Pons (tissue), 1 donor: ENCODE measurements around the gene ENTREP3.
A peak's percentile ranks its signal among the peaks of the same experiment; 100 is the strongest.

Source experiments
- DNase-seq: peaks from one replicate; pipeline ENCODE4 v3.0.0-alpha.2; 2016; ENCODE audit warnings: low spot score

Gene ENTREP3

DNA sequence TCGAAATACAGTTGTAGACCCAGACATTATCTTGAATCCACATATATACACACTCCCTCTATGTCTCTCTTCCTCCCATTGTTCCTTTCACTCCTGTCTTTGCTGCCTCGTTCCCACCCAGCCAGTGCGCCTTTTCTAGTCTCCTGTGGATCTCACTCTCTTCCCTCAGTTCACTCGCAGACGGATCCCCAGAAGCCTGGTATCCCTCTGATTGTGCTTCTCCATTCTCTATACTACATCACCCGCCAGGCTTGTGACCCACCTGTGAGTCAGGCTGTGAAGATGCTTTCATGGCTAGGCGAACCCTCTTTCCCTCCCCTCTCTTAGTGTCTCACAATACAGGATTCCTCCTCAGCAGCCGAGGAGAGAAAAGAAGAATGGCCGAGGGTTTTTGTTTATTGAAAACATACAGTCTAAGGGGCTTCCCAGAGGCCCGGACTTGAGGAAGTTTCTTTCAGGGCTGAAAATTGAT lies 23.4 kb upstream of the ENTREP3 start:
- no peak for DNase-seq

DNA sequence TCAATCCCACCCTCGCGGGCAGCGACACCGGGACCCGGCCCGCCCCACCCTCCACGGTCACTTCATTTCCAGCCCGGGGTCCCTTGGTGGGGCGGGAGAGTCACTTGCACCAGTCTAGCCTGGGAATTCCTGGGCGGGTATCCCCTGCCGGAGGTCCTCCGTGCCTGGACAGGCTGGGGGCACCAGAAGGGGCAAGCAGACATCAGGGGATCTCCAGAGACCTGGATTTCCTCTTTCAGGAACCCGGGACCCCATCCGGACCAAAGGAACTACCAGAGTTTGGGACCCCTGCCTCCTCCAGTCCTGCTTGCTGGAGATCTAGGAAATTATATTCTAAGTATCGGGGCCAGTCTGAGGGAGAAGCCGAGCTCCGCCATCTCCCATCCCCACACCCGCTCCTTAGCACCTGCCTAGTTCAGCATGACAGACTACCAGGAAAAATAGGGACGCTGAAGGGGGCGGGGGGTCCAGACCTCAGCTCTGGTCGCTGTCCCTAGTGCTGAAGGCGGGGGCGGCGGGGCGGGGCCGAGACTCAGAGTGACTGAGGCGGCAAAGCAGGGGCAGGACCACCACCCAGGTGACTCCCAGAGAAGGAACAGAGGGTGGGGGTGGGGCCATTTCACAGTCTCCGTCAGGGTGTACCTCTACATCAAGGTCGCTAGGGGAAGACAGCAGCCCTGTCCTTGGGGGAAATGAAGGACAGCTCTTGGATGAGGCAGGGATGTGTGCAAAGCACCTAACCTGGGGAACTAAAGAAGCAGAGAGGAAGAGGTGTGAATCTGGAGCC lies 22.8 kb upstream of the ENTREP3 start:
- peak; percentile 24 for DNase-seq

DNA sequence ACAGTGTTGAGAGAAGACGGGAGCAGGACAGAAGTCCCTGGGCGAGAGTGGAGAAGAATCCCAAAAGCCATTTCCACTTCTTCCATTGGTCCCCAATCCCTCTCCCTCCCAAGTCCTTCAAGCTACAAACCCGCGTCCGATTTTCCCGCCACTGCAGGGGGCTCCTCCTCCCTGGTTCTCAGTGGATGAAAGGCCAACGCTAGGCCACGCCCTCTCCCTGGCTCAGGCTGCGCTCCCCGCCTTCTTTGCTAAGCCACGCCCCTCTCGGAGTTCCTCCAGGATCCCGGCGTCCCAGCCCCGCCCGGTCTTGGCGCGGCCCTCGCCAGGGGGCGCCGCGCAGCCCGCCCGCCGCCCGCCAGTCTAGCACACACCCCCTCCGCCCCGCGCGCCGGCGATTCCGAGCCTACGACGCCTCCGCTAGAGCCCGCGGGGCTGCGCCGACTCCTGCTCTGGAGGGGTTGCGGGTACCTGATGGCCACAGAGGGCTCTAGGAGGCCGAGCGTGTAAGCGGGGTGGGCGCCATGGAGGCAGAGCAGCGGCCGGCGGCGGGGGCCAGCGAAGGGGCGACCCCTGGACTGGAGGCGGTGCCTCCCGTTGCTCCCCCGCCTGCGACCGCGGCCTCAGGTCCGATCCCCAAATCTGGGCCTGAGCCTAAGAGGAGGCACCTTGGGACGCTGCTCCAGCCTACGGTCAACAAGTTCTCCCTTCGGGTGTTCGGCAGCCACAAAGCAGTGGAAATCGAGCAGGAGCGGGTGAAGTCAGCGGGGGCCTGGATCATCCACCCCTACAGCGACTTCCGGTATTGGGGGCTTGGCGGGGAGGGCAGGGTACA lies 22.0 kb upstream of the ENTREP3 start, which contains the start of gene HCN3:
HCN3 (plus strand) TSS at position 394 of the 832 bp plus-strand sequence; CDS start at position 522, 128 bp downstream.
- peak; percentile 97 for DNase-seq

DNA sequence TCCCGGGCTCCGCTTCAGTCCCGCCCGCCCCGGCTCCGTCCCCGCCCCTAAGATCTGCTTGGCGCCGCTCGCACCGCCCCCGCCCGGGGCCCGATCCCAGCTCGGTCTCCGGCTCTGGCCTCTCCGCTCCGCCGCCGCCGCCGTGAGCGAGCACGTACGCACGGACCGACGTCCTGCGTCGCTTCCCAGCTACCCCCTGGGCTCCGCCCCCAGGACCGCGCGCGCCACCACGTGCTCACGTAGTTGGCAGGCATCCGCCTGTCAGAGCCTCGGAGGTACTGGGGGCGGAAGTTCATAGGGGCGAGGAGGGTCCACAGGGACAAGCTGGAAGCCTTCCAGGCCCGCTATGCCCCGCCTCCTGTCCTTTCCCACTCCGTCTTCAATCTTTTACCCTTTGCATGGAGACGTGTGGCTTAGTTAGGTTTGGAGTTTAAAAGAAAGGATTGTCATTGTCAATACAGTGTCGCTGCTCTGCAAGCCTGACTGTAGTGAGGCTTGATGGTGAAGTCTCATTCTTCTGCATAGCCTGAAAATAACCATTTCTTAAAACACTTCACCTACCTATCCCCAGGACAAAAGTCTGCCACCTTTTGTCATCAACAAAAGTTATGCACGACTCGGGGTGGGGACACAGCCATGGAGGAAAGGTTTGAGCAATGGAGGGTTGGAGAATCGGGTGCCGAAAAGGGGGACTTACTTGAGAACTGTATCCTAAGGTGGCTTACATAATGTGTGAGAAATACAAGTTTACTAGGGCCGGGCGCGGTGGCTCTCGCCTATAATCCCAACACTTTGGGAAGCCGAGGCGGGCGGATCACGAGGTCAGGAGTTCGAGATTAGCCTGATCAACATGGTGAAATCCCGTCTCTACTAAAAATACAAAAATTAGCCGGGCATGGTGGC lies 18.3 kb upstream of the ENTREP3 start, which contains the start of gene CLK2:
CLK2 (minus strand) TSS at position 162 of the 903 bp plus-strand sequence. CDS start 2,527 bp downstream, outside the sequence.
- DNase-seq: peak; percentile 88

DNA sequence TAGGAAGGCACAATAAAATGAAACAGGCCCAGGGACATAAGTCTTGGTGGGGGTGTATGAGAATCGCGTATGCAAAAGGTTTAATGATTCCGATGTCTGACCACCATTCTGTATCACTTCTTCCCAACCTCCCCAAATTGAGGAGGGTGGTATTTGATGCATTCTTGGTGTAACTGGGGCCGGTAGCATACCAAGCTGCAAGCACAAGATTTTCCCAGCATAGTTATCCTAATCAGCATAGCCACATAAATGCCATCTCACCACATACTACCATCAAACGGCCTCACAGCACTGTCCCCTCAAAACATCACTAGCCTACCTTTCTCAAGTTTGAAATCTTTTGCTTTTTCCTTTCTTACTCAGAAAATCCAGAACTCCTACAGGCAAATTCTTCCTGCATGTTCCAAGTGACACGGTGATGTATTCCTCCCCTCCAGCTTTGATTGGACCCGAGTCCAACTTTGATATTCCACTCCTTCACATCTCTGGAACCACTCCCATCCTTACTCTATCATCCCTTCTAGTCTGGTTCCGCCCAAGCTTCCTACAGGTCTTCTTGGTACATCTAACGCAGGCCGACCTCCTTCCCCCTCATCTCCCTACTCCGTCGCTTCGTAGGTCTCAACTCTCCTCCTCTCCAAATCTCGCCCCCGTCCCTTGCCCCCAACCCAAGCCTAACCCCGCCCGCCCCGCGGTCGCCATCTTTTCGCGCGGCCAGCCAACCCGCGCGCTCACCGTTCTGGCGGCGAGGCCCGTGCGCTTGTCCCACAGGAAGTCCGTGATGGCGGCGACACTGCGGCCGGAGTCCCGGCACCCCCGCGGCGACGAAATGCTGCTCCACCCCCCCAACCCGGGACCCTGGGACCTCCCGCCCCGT lies 17.4 kb upstream of the ENTREP3 start:
- DNase-seq: no peak

- DNase-seq: no peak
These were observed 14.1 kb upstream of the ENTREP3 start for GRCh38 chr1:155269381-155269780.

DNA sequence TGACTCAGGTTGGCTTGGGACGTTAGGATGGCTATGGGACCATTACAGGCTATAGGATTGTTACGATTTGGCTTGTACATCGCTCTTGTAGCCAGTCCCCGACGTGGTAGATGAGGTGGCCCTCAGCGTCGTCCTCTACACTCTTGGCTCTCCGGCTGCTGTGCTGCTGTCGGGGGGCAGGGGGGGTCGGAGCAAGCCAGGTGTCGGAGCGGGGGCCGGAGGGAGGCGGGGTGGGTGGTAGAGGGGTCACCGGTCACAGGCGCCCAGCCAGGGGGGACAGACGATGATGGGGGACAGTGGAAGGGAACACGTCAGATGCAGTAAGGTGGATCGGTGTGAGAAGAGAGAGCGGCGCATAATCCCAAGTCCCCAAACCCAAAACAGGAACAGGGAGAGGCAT lies 13.3 kb upstream of the ENTREP3 start:
- no peak for DNase-seq

DNA sequence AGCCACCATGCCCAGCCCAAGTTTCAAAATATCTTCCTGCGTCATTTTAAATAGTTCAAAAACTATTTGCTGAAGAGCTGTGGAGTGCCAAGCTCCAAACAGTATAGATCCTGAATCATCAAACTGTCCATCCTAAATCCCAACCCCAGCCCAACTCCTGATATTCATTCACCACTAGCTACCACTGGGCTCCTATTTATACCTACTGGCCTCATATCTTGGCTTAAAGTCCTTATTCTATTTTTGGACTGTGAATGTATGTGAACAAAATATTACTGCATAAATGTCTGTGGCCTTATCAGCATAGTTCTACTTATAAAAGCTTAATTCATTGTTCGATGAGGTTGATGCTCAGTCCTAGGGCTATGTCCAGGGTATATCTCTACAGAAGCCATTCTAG lies 12.1 kb upstream of the ENTREP3 start:
- DNase-seq: no peak

- no peak for DNase-seq
These were observed 11.3 kb upstream of the ENTREP3 start for GRCh38 chr1:155266553-155266952.

DNA sequence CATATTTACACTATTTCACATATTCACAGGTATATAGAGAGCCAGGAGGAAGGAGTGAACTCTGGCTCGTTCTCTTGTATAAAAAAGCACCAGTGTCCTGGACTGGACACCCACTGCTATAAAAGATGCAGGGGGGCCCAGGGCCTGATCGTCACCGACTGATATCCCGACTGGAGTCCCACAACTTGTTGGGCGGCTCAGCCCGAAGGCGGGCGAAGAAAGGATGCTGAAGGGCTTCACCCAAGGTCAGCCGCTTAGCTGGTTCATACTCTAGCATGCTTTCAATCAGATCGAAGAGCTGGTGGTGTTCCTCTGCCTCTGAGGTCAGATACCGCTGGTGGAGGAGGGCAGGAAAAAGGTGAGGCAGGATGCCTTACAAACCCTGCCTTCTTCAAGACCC lies 7.8 kb upstream of the ENTREP3 start:
- no peak for DNase-seq

GRCh38 chr1:155261852-155262673 lies 6.8 kb upstream of the ENTREP3 start, which contains the start of gene SCAMP3:
SCAMP3 (minus strand) TSS chr1:155262360; CDS start chr1:155262151, 209 bp downstream.
- peak; percentile 99 for DNase-seq

- DNase-seq: no peak
These were observed 6.2 kb upstream of the ENTREP3 start for GRCh38 chr1:155261493-155261851.

DNA sequence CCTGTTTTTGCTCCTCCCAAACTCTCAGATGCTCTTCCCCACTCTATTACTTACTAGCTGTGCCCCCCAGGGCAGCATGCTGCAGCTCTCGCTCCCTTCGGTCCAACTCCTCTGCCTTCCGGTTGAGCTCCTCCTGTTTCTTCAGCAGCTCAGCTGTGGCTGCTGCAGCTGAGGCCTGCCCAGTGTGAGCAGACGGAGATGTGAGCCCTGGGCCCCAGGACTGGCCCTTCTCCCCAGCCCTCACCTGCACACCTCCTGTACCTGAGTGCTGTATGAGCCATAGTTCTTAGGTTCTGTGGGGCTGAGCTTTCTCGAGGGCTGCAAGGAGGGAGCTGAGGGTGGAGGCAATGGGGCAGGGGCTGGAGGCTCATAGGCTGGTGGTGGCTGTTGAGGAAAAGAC lies 5.0 kb upstream of the ENTREP3 start:
- no peak for DNase-seq

- DNase-seq: no peak
These were observed 972 bp upstream of the ENTREP3 start for GRCh38 chr1:155256058-155256852.

DNA sequence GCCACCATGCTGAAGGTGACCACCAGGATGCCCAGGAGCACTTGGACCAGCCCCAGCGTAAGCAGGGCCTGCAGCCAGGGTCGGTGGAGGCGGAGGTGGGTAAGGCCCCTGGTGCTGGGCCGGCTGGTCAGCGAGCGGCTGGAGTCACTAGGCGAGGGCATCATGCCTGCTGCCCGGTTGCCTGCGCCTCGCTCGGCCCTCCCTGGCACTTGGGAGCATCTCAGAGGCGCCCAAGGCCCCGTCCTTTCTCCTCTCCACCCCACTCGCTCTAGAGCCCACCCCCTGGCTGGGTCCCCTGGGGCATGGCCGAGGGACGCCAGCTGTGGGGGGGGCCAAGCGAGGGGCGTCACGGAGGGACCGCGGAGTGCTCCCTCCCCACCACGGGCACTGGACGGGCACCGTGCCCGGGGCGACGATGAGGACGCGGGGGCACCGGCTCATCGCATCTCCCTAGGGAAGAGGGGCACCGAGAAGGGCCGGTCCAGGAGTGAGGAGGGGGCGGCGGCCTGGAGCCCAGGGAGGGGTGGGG lies 505 bp downstream of the ENTREP3 start:
- no peak for DNase-seq

GRCh38 chr1:155254228-155254713 lies 1.0 kb downstream of the ENTREP3 start:
- no peak for DNase-seq

- no peak for DNase-seq
These were observed 1.5 kb downstream of the ENTREP3 start for GRCh38 chr1:155253797-155254196.

GRCh38 chr1:155253208-155253607 lies 2.1 kb downstream of the ENTREP3 start:
- DNase-seq: no peak

GRCh38 chr1:155251566-155251965 lies 3.7 kb downstream of the ENTREP3 start:
- DNase-seq: no peak
